Activated CD4-positive, alpha-beta T cell treated with anti-CD3 and anti-CD28 coated beads for 48 hours (primary cell): ENCODE results near the gene TMPRSS11B.
"Not testable (repeated sequence)": the region's sequence is repeated elsewhere in the genome, so short reads cannot be mapped to it uniquely, and the experiment has no call there.

Source experiments
- DNase-seq: peaks from one replicate; pipeline ENCODE4 v3.0.0-alpha.2; 2020

The TMPRSS11B gene

DNA sequence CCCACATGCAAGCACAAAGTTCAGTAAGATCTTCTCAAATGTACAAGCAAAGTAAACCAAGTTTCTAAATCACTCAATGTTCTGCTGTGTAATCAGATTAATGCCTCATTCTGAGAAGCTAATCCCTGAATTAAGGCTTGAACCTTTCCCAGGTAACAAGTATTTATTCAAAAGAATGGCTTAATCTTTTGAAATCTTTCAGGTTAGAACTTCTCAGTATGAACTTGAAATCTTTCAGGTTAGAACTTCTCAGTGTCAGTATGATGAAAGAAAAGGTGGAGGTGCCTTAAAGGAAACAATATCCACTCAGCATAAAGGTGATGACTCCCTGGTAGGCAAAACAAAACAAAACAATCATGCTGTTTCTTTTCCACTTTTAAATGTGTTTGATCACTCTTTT is 29.0 kb downstream of the TMPRSS11B start:
- no peak for DNase-seq

DNA sequence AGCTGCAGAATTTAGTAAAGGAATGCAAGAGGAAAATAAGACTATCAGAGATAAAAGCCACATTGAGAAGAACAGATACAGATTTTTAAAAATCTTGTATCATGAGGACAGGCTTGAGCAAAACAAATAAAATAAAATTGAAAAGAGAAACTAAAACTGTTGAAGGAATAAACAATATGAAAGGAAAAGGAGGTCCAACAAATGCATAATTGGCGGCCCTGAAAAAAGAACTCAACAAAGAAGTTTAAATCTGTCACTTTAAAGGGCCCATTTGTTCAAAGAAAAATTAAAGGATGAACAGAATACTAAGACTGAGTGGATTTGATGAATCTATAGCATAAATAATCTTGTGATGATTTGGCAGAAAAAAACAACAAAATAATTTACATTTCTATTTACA is 36.5 kb downstream of the TMPRSS11B start:
- no peak for DNase-seq

DNA sequence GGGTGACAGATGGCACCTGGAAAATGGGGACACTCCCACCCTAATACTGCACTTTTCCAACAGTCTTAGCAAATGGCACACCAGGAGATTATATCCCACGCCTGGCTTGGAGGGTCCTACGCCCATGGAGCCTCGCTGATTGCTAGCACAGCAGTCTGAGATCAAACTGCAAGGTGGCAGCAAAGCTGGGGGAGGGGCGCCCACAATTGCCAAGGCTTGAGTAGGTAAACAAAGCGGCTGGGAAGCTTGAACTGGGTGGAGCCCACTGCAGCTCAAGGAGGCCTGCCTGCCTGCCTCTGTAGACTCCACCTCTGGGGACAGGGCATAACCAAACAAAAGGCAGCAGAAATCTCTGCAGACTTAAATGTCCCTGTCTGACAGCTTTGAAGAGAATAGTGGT is 51.2 kb downstream of the TMPRSS11B start:
- not testable (repeated sequence) for DNase-seq

DNA sequence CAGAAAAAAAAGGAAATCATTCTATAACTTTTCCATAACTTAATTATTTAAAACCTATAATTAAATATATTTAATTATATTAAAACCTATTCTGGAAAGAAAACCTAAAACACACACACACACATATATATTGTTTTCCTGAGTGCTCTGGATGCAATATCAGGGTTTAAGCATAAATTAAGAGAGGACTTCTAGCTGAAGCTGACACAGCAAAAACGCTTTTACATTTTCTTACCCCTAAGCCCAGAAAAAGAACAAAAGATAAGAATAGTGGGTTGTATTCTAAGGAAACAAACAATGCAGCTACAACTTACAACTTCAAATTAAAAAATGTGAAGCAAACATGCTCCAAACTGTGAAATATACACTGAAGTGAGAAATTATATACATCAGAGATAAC is 52.3 kb downstream of the TMPRSS11B start:
- no peak for DNase-seq

DNA sequence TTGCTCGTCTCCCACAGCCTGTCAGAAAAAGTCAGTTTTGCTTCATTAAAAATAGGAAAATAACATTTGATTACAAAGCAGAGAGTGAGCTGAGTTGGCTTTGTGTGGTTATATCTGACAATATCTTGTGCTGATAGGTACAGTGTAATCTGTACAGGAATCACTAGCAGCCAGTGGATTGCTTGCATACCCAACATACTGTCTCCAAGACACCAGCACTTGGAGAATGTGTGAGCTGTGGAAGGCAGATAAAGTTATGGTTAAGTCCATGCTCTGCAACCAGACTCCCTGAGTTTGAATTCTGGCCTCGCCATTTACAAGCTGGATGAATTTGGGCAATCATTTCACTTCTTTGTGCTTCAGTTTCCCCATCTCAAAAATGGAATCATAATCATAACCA is 58.3 kb downstream of the TMPRSS11B start:
- no peak for DNase-seq

DNA sequence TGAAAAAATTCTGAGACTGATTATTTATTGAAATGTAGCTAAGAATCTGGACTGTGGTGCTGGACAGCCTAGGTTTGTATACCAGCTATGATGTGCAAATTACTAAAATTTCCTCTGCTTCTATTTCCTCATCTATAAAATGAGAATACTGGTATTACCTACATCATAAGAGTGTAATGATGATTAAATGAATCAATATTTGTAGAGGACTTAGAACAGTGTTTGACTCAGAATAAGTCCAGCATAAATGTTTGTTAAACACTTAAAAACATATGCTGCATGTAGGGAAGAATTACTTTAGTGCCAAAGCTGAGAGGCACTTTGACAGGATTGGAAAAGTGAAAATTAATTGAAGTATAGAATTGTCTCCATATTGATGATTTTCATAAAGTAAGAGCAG is 60.6 kb downstream of the TMPRSS11B start:
- no peak for DNase-seq

DNA sequence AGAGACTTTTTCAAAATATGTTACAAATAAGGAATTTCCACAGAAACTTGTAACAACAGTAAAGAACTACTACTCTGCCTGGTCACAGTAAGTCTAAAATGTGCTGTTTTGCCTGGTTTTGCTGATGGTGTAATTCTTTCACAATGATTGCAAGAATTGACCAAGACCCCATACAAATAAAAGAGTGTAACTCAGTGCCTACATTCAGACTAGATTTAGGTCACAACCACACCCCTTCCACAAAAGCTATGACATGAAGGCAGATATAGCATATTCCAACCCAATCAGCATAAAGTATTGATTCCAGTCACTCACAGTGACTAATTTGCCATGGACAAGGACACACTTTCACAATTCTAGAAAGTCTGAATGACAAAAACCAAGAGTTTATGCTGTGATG is 62.1 kb downstream of the TMPRSS11B start:
- DNase-seq, result no peak

DNA sequence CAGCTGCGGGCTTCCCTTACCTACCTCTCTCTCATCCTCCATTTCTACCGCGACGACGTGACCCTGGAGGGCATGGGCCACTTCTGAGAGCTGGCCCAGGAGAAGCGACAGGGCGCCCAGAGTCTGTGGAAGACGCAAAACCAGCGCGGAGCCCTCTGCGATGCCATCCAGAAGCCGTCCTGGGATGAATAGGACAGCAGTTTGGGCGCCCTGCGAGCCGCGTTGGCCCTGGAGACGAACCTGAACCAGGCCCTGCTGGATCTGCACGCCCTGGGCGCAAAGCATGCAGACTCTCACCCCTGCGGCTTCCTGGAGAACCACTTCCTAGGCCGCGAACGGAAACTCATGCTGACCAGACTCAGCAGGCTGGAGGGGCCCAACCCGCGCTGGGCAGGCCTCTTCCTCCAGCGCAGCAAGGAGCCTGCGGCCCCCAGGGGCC is 63.1 kb downstream of the TMPRSS11B start:
- DNase-seq, result no peak

DNA sequence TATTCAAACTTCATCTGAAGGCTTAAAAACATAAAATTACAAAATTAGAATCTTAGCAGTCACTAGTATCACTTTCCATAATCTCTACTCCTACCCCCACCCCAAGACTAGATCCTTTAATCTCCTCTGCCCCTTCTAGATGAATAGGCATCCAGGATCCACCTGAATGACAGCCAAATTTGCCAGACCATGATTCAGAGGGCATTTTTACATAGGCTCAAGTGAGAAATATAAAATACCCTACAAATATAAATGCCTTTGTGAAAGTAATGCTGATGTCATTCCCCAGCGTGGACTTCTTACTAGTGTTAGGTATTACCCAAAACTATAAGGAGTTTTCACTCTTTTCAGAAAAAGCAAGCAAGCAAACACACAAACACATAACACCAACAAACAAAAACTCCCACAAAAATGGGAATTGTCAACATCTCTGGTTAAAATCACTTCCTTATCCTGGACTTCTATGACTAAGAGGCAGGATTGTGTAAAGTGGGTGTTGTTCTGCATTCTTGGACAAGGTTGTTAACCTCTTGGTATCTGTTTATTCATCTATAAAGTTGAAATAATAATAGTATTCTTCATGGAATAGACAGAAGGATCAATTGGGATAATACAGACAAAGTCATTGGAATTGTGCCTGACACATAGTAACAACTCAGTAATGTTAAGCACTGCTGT is 64.5 kb downstream of the TMPRSS11B start:
- DNase-seq, result no peak

DNA sequence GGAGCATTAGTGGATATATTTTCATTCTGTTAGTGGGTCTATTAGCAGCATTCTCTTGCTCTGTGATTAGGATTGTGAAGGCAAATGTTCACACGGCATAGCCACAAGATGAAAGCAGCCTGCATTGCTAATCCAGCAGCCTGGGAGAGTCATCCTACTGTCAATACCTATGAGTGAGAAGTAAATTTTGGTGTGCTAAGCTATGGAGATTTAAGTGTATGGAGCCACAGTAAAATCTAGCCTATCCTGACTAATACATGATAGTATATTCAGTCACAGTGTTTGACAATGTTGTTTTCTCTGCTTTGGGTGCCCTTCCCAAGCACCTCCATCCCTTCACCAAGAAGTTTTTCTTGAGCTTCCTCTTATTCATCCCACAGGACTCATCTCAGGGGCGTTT is 68.6 kb downstream of the TMPRSS11B start:
- no peak for DNase-seq
